ENCODE data around the gene UHRF1.
"Not testable (repeated sequence)": the region's sequence is repeated elsewhere in the genome, so short reads cannot be mapped to it uniquely, and the experiment has no call there.

The UHRF1 gene

DNA sequence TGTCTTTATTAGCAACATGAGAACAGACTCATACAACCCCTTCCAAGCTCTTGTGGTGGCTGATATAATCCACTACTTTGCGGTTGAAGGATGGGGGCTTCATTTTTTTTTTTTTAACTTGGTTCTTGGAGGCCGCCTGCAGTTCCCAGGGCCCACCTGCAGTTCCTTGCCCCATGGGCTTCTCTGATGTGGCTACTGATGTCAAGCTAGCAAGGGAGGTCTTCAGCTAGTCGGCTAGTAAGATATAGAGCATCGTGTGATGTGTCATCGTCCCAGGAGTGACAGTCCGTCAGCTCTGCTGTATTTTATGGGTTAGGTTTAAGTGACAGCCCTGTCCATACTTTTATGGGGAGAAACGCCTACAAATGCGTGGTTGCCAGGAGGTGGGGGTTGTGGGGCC lies 26.1 kb downstream of the UHRF1 start:
- H3K9ac ChIP-seq (ENCODE audit: low read depth, low read length), result no peak overlapping the region
- H3K36me3 ChIP-seq (ENCODE audit: insufficient read depth, low read length), result no peaks in the 10 kb centered on the region; the same call in 1 of the 2 replicates
- H3K9me3 ChIP-seq (ENCODE audit: control insufficient read depth, insufficient read depth, low read length), result no peaks in the 10 kb centered on the region
- H3K4me1 ChIP-seq (ENCODE audit: insufficient read depth, low read length), result no peaks in the 10 kb centered on the region

DNA sequence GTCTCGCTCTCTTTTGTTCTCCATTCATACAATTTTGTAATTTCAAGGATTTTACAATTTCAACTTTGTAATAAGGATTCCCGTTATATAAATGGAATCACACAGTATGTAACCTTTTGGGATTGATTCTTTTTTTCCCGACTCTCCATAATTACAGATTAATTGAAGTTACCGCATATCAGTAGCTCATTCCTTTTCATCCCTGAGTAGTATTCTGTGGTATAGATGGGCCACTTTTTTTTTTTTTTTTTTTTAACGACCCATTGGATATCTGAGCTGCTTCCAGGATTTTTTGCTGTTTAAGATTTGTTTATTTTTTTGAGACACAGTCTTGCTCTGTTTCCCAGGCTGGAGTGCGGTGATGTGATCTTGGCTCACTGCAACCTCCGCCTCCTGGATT lies 27.8 kb downstream of the UHRF1 start:
- H3K36me3 ChIP-seq (ENCODE audit: insufficient read depth, low read length), result no peaks in the 10 kb centered on the region
- no peaks in the 10 kb centered on the region for H3K4me1 ChIP-seq (ENCODE audit: insufficient read depth, low read length)
- H3K9ac ChIP-seq (ENCODE audit: low read depth, low read length), result no peak overlapping the region
- no peaks in the 10 kb centered on the region for H3K9me3 ChIP-seq (ENCODE audit: control insufficient read depth, insufficient read depth, low read length)

- H3K4me1 ChIP-seq (ENCODE audit: insufficient read depth, low read length); H3K9ac ChIP-seq (ENCODE audit: low read depth, low read length); H3K9me3 ChIP-seq (ENCODE audit: control insufficient read depth, insufficient read depth, low read length); H3K36me3 ChIP-seq (ENCODE audit: insufficient read depth, low read length): not testable (repeated sequence)
Observed at GRCh38 chr19:4938461-4938860, 29.2 kb downstream of the UHRF1 start.

GRCh38 chr19:4939466-4939865 lies 30.2 kb downstream of the UHRF1 start:
- no peak overlapping the region for H3K9ac ChIP-seq (ENCODE audit: low read depth, low read length)
- no peaks in the 10 kb centered on the region for H3K9me3 ChIP-seq (ENCODE audit: control insufficient read depth, insufficient read depth, low read length)
- no peaks in the 10 kb centered on the region; the same call in 1 of the 2 replicates for H3K36me3 ChIP-seq (ENCODE audit: insufficient read depth, low read length)
- H3K4me1 ChIP-seq (ENCODE audit: insufficient read depth, low read length), result no peaks in the 10 kb centered on the region

DNA sequence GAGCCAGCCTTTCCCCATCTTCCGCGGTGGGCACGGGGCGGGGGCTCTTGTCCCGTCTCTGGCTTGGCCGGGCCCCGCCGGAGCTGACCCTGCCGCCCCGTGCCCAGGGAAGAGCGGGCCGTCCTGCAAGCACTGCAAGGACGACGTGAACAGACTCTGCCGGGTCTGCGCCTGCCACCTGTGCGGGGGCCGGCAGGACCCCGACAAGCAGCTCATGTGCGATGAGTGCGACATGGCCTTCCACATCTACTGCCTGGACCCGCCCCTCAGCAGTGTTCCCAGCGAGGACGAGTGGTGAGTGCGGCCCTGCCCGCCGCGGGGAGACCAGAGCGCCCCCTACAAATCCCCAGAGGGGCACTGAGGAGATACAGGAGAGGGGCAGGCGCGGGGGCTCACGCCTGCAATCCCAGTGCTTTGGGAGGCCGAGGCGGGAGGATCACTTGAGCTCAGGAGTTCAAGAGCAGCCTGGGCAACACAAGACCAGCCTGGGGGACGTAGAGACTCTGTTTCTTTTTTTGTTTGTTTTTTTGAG lies 32.4 kb downstream of the UHRF1 start:
- not testable (repeated sequence) for H3K36me3 ChIP-seq (ENCODE audit: insufficient read depth, low read length); H3K9ac ChIP-seq (ENCODE audit: low read depth, low read length); H3K4me1 ChIP-seq (ENCODE audit: insufficient read depth, low read length); H3K9me3 ChIP-seq (ENCODE audit: control insufficient read depth, insufficient read depth, low read length)

DNA sequence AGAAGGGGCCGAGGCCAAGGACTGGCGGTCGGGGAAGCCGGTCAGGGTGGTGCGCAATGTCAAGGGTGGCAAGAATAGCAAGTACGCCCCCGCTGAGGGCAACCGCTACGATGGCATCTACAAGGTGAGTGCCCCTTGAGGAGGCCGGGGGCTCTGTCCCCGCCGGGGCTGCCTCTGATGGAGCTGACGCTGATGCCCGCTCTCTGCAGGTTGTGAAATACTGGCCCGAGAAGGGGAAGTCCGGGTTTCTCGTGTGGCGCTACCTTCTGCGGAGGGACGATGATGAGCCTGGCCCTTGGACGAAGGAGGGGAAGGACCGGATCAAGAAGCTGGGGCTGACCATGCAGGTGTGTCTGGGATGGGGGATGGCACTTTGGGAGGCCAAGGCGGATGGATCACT lies 41.3 kb downstream of the UHRF1 start:
- peaks cover 26% of the 10 kb centered on the region for H3K36me3 ChIP-seq (ENCODE audit: insufficient read depth, low read length)
- not testable (repeated sequence) for H3K4me1 ChIP-seq (ENCODE audit: insufficient read depth, low read length)

GRCh38 chr19:4951656-4952055 lies 42.4 kb downstream of the UHRF1 start:
- Histone ChIP-seq H3K36me3 (ENCODE audit: insufficient read depth, low read length) (peaks cover 23% of the 10 kb centered on the region), H3K9me3 (ENCODE audit: control insufficient read depth, insufficient read depth, low read length) (no peaks in the 10 kb centered on the region), H3K4me1 (ENCODE audit: insufficient read depth, low read length) (no peaks in the 10 kb centered on the region), H3K9ac (ENCODE audit: low read depth, low read length) (no peak overlapping the region)

More for the DNA sequence above, 41.3 kb downstream of the UHRF1 start:
- H3K9ac ChIP-seq (ENCODE audit: low read depth, low read length); H3K9me3 ChIP-seq (ENCODE audit: control insufficient read depth, insufficient read depth, low read length): not testable (repeated sequence)

DNA sequence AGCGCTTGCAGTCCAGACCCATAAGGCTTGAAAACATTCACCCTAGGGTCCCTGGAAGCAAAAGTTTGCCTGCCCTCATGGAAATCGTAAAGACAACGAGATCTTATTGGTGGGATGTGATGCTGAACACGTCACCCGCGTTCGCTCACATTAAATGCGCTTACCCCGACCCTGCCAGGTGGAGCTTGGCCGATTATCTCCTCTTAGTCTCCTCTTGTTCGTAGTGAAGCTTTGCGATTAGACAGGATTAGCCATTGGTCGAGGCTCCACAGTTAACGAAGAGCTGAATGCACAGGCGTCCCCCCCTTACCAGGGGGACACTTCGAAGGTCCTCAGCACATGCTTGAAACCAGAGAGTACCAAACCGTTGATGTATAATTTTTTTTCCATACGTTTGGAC lies 43.6 kb downstream of the UHRF1 start:
- H3K9ac ChIP-seq (ENCODE audit: low read depth, low read length), result no peak overlapping the region
- H3K36me3 ChIP-seq (ENCODE audit: insufficient read depth, low read length), result peaks cover 17% of the 10 kb centered on the region
- H3K9me3 ChIP-seq (ENCODE audit: control insufficient read depth, insufficient read depth, low read length), result no peaks in the 10 kb centered on the region
- no peaks in the 10 kb centered on the region for H3K4me1 ChIP-seq (ENCODE audit: insufficient read depth, low read length)

DNA sequence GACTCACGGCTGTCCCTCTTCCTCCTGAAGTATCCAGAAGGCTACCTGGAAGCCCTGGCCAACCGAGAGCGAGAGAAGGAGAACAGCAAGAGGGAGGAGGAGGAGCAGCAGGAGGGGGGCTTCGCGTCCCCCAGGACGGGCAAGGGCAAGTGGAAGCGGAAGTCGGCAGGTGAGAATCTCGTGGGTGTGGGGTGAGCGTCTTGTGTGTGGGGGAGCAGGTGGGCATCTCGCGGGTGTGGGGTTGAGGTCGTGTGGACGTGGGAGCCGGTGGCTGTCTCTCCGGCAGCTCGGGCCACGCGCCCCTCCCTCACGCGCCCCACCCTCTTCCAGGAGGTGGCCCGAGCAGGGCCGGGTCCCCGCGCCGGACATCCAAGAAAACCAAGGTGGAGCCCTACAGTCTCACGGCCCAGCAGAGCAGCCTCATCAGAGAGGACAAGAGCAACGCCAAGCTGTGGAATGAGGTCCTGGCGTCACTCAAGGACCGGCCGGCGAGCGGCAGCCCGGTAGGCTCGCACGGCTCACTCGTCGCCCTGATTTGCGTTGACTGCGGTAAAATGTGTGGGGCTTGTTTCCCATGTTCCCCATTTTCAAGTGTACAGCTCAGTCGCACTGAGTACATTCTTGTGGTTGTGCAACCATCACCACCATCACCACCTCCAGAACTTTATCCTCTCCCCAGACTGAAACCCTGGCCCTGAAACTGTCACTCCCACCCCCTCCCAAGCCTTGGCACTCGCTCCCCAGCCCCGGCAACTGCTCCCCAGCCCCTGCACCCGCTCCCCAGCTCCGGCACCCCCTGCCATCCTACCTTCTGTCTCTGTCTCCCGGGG lies 45.2 kb downstream of the UHRF1 start:
- H3K36me3 ChIP-seq (ENCODE audit: insufficient read depth, low read length), result peaks cover 14% of the 10 kb centered on the region
- not testable (repeated sequence) for H3K9ac ChIP-seq (ENCODE audit: low read depth, low read length); H3K4me1 ChIP-seq (ENCODE audit: insufficient read depth, low read length); H3K9me3 ChIP-seq (ENCODE audit: control insufficient read depth, insufficient read depth, low read length)

DNA sequence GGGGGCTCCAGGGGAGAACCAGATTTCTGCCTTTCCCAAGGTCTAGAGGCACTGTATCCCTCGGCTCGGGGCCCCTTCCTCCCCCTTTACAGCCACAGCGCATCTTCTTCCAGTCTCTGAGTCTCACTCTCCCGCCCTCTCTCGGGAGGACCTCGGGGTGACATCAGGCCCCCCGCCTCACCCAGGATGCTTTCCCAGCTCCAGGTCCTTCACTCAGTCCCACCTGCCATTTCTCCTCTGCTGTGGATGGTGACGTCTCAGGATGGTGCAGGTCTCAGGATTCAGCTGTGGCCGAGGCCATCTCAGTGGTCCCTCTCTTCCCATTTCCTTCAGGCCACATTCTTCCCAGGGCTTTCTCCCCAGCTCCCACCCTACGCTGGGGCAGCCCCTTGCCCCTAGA lies 46.0 kb downstream of the UHRF1 start:
- Histone ChIP-seq H3K4me1 (ENCODE audit: insufficient read depth, low read length) (no peaks in the 10 kb centered on the region), H3K9me3 (ENCODE audit: control insufficient read depth, insufficient read depth, low read length) (no peaks in the 10 kb centered on the region), H3K9ac (ENCODE audit: low read depth, low read length) (no peak overlapping the region), H3K36me3 (ENCODE audit: insufficient read depth, low read length) (peaks cover 14% of the 10 kb centered on the region)

DNA sequence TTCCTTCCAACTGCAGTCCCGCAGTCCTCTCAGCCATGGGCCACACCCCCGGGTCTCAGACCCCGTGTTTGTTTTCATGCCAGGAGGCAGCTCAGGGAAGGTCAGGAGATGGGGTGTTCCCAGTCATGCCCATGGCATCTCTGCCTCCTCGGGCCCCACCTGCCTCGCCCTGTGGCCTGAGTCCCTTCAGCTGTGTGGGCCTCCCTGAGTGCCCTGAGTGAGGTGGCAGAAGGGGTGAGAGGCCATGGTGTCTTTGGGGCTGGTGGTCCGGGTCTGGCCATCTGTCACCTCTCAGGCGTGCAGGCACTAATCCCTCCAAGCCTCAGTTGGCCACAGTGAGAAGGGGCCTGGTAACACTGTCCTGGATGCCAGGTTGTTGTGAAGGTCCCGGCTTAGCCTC lies 48.7 kb downstream of the UHRF1 start:
- Histone ChIP-seq H3K36me3 (ENCODE audit: insufficient read depth, low read length) (peaks cover 15% of the 10 kb centered on the region), H3K4me1 (ENCODE audit: insufficient read depth, low read length) (no peaks in the 10 kb centered on the region), H3K9me3 (ENCODE audit: control insufficient read depth, insufficient read depth, low read length) (no peaks in the 10 kb centered on the region), H3K9ac (ENCODE audit: low read depth, low read length) (no peak overlapping the region)

- Histone ChIP-seq H3K36me3 (ENCODE audit: insufficient read depth, low read length) (peaks cover 6% of the 10 kb centered on the region; the same call in 1 of the 2 replicates), H3K9ac (ENCODE audit: low read depth, low read length) (no peak overlapping the region), H3K4me1 (ENCODE audit: insufficient read depth, low read length) (no peaks in the 10 kb centered on the region), H3K9me3 (ENCODE audit: control insufficient read depth, insufficient read depth, low read length) (no peaks in the 10 kb centered on the region)
Observed at GRCh38 chr19:4962085-4962619, 52.9 kb downstream of the UHRF1 start.

DNA sequence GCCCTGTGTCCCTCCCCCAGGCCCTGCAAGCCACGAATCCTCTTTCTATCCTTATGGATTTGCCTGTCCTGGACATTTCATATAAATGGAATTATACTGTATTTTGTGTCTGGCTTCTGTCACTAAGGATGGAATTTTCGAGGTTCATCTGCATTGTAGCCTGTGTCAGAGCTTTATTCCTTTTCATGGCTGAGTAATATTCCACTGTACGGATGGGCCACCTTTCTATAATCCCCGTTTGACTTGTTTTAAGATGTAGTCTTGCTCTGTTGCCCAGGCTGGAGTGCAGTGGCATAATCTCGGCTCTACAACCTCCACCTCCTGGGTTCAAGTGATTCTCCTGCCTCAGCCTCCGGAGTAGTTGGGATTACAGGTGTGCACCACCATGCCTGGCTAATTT lies 55.8 kb downstream of the UHRF1 start:
- no peaks in the 10 kb centered on the region; the same call in 1 of the 2 replicates for H3K4me1 ChIP-seq (ENCODE audit: insufficient read depth, low read length)
- H3K36me3 ChIP-seq (ENCODE audit: insufficient read depth, low read length), result peaks cover 6% of the 10 kb centered on the region; the same call in 1 of the 2 replicates
- H3K9ac ChIP-seq (ENCODE audit: low read depth, low read length), result no peak overlapping the region
- no peaks in the 10 kb centered on the region for H3K9me3 ChIP-seq (ENCODE audit: control insufficient read depth, insufficient read depth, low read length)

DNA sequence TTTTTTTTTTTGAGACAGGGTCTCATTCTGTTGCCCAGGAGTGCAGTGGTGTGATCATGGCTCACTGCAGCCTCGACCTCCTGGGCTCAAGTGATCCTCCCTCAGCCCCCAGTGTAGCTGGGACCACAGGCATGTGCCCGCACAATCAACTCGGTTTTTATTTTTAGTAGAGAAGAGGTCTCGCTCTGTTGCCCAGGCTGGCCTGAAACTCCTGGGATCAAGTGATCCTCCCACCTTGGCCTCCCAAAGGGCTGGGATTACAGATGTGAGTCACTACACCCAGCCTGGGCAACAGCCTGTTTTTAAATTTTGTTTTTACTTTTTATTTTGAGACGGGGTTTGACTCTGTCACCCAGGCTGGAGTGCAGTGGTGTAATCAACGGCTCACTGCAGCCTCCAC lies 57.3 kb downstream of the UHRF1 start:
- H3K4me1 ChIP-seq (ENCODE audit: insufficient read depth, low read length), result no peaks in the 10 kb centered on the region; the same call in 1 of the 2 replicates
- H3K9me3 ChIP-seq (ENCODE audit: control insufficient read depth, insufficient read depth, low read length), result no peaks in the 10 kb centered on the region
- H3K36me3 ChIP-seq (ENCODE audit: insufficient read depth, low read length), result peaks cover 6% of the 10 kb centered on the region; the same call in 1 of the 2 replicates
- no peak overlapping the region for H3K9ac ChIP-seq (ENCODE audit: low read depth, low read length)
